DND-41 (cell line): ENCODE data around the gene FGF2.

Source experiments
- ATAC-seq: fragments of 200-7000 bp; cut with Tn5 transposase; 3 replicates; pipeline ENCODE4 v1.9.1; 2021; ENCODE audit warnings: low read depth; ENCODE audit not compliant: insufficient read depth
- DNase-seq: peaks from one replicate; pipeline ENCODE4 v3.0.0-alpha.2; 2020
- H2AFZ ChIP-seq: 2 replicates; pipeline ENCODE4 v1.6.0; 2012; ENCODE audit warnings: low read depth, low read length
- H3K27ac ChIP-seq: 2 replicates; pipeline ENCODE4 v1.5.1; 2012; ENCODE audit warnings: low read length, inconsistent platforms
- H3K27me3 ChIP-seq: fragments of 200-600 bp; sonication (generic); 2 replicates; pipeline ENCODE4 v1.6.0; 2012; ENCODE audit warnings: low read length, mild to moderate bottlenecking, inconsistent platforms; ENCODE audit not compliant: insufficient read depth, poor library complexity
- H3K36me3 ChIP-seq: 2 replicates; pipeline ENCODE4 v1.5.1; 2012; ENCODE audit warnings: low read length, inconsistent platforms; ENCODE audit not compliant: insufficient read depth
- H3K4me1 ChIP-seq: 2 replicates; pipeline ENCODE4 v1.5.1; 2012; ENCODE audit warnings: mild to moderate bottlenecking, low read length; ENCODE audit not compliant: insufficient read depth
- H3K4me2 ChIP-seq: 2 replicates; pipeline ENCODE4 v1.6.0; 2012; ENCODE audit warnings: mild to moderate bottlenecking, moderate library complexity, low read length, inconsistent platforms; ENCODE audit not compliant: insufficient read depth
- H3K4me3 ChIP-seq, 2 experiments: fragments of 200-600 bp in 1 of 2; shearing (Covaris generic) in 1 of 2; 2 replicates each; pipeline ENCODE4 v1.5.1; 2012 to 2016; ENCODE audit warnings: inconsistent platforms in 2 of 2, low read length in 2 of 2, mild to moderate bottlenecking in 2 of 2, low read depth in 1 of 2, moderate library complexity in 1 of 2
- H3K79me2 ChIP-seq: 2 replicates; pipeline ENCODE4 v1.6.0; 2012; ENCODE audit warnings: low read length, inconsistent platforms; ENCODE audit not compliant: insufficient read depth
- H3K9ac ChIP-seq: 2 replicates; pipeline ENCODE4 v1.6.0; 2012; ENCODE audit warnings: low read depth, mild to moderate bottlenecking, inconsistent platforms, low read length, moderate library complexity
- H3K9me3 ChIP-seq: 2 replicates; pipeline ENCODE4 v1.5.1; 2012; ENCODE audit warnings: low read length, moderate library complexity, mild to moderate bottlenecking, inconsistent platforms; ENCODE audit not compliant: insufficient read depth, severe bottlenecking
- H4K20me1 ChIP-seq: 2 replicates; pipeline ENCODE4 v1.6.0; 2012; ENCODE audit warnings: low read length; ENCODE audit not compliant: insufficient read depth
- CTCF ChIP-seq: IDR thresholded peaks from 2 replicates; pipeline ENCODE4 v1.5.1; 2012; ENCODE audit warnings: borderline replicate concordance, low read length, moderate library complexity, mild to moderate bottlenecking; ENCODE audit not compliant: poor library complexity, severe bottlenecking; ENCODE audit errors: extremely low read depth
- EZH2 ChIP-seq: IDR thresholded peaks from 3 replicates; pipeline ENCODE4 v1.6.1; 2012; ENCODE audit warnings: borderline replicate concordance, low read depth, mild to moderate bottlenecking, moderate library complexity, low read length, inconsistent platforms; ENCODE audit not compliant: severe bottlenecking

The FGF2 gene

GRCh38 chr4:122921300-122921699, 94.7 kb downstream of the FGF2 start:
- DNase-seq (no peak), ATAC-seq (no peak)
- Histone ChIP-seq H3K36me3 (peaks cover 4% of the 10 kb centered on the region), H3K4me2 (peak overlapping the region; percentile 72), H3K4me3 (peak overlapping the region; percentile 60 to 80; a peak in 2 of 4 replicates), H3K27me3 (no peaks in the 10 kb centered on the region), H3K79me2 (peaks cover 45% of the 10 kb centered on the region), H3K4me1 (peaks cover 38% of the 10 kb centered on the region), H3K9ac (peak overlapping the region; percentile 71), H4K20me1 (0 out of 2 replicates have a peak, but pooled peaks cover 6% of the 10 kb centered on the region), H2AFZ (no peak overlapping the region), H3K9me3 (no peaks in the 10 kb centered on the region), H3K27ac (no peak overlapping the region)
- TF ChIP-seq CTCF (no peak), EZH2 (no peak)

GRCh38 chr4:122921971-122922876, 95.6 kb downstream of the FGF2 start, which contains the start of gene NUDT6:
NUDT6 (minus strand) TSS chr4:122922597; CDS start chr4:122922572, 25 bp downstream.
- peaks cover 52% of the 10 kb centered on the region for H3K79me2 ChIP-seq
- peak within 1 kb of the TSS; percentile 72 for H3K4me2 ChIP-seq
- TF ChIP-seq EZH2, result no peak
- no peak for TF ChIP-seq CTCF
- peaks cover 43% of the 10 kb centered on the region for H3K4me1 ChIP-seq
- peak within 1 kb of the TSS; percentile 93 for H2AFZ ChIP-seq
- peaks cover 9% of the 10 kb centered on the region; the same call in 1 of the 2 replicates for H4K20me1 ChIP-seq
- peak within 1 kb of the TSS; percentile 82 for H3K27ac ChIP-seq
- no peaks in the 10 kb centered on the region for H3K9me3 ChIP-seq
- no peaks in the 10 kb centered on the region for H3K27me3 ChIP-seq
- peaks cover 4% of the 10 kb centered on the region; the same call in 1 of the 2 replicates for H3K36me3 ChIP-seq
- DNase-seq, result peak; percentile 56
- H3K4me3 ChIP-seq, result peak within 1 kb of the TSS; percentile 60 to 80
- H3K9ac ChIP-seq, result peak within 1 kb of the TSS; percentile 71
- peak; percentile 69 for ATAC-seq

- H3K4me2 ChIP-seq, result peak overlapping the region; percentile 72
- H4K20me1 ChIP-seq, result peaks cover 9% of the 10 kb centered on the region; the same call in 1 of the 2 replicates
- peaks cover 11% of the 10 kb centered on the region for H3K36me3 ChIP-seq
- no peak for TF ChIP-seq EZH2
- TF ChIP-seq CTCF, result no peak
- no peaks in the 10 kb centered on the region for H3K9me3 ChIP-seq
- H3K27ac ChIP-seq, result peak overlapping the region; percentile 82
- DNase-seq, result peak; percentile 91
- H3K9ac ChIP-seq, result peak overlapping the region; percentile 71
- peak; percentile 94 for ATAC-seq
- H3K4me1 ChIP-seq, result peaks cover 43% of the 10 kb centered on the region
- H3K4me3 ChIP-seq, result peak overlapping the region; percentile 60 to 80
- no peaks in the 10 kb centered on the region for H3K27me3 ChIP-seq
- H2AFZ ChIP-seq, result peak overlapping the region; percentile 93
- peaks cover 54% of the 10 kb centered on the region for H3K79me2 ChIP-seq
Measured at GRCh38 chr4:122922877-122923511, 96.4 kb downstream of the FGF2 start.
